Measurements from ENCODE around the gene SORCS2.

Gene SORCS2

DNA sequence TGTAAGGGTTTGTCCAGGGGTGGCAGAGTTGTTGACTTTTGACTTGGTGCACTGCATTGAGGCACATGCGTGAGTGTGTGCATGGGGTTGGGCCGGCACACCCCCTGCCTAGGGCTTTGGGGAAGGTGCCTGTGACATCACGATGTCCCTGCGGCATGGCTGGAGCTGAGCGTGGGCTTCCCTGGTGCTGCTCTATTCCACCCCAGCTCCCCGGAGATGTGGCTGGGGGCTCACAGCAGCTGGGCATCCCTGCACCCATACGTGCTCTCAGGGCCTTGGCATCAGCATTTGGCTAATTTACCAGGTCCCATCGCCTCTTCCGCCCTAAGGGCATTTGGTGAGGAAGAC, 236.7 kb downstream of the SORCS2 start:
- DNase-seq (ENCODE audit: low spot score): no peak

DNA sequence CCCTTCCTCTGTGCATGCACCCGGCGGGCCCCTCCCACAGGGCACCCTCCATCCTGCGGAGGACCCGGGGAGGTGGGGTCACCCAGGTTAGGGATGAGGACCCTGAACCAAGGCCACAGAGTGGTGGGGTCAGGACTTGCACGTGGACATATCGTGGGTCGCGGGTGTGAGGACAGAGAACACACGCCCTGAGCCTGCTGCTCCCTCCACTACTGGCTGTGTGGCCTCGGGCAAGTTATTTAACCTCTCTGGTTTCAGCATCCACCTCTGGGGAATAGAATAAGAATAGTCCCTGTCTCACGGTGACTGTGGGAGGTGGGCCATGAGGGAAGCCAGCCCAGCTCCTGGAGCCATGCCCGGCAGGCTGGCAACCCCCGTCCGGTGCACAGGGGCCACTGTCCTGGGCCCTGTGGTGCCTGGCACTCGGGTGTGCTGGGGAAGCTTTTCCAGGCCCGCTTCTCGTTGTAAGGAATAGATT, 237.3 kb downstream of the SORCS2 start:
- no peak for DNase-seq (ENCODE audit: low spot score)

DNA sequence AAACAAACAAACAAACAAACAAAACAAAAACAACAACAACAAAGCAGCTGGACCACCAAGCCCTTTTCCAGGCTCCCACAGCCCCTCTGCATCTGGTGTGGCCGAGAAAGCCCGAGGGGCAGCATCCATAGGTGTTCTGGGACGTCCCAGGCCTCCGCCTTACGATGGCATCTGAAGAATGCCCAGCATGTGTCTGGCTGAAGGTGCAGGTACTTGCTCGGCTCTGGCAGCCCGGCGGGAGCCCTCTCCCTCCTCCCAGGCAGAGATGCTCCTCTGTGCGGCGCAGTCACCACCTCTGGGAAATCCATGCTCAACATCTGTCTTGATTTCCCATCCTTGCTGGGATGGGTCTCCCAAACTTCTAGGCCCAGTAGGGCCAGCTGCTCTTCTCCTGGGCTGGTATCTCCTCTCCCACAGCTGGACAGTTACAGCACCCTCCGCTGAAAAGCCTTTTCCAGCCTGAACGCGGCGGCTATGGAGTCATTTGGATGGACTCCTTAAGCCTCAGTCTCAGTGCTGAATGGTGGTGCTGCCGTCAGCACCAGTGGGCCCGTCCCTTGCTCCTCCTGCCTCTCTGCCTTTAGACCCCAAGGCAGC, 238.1 kb downstream of the SORCS2 start:
- DNase-seq (ENCODE audit: low spot score): peak; percentile 20

DNA sequence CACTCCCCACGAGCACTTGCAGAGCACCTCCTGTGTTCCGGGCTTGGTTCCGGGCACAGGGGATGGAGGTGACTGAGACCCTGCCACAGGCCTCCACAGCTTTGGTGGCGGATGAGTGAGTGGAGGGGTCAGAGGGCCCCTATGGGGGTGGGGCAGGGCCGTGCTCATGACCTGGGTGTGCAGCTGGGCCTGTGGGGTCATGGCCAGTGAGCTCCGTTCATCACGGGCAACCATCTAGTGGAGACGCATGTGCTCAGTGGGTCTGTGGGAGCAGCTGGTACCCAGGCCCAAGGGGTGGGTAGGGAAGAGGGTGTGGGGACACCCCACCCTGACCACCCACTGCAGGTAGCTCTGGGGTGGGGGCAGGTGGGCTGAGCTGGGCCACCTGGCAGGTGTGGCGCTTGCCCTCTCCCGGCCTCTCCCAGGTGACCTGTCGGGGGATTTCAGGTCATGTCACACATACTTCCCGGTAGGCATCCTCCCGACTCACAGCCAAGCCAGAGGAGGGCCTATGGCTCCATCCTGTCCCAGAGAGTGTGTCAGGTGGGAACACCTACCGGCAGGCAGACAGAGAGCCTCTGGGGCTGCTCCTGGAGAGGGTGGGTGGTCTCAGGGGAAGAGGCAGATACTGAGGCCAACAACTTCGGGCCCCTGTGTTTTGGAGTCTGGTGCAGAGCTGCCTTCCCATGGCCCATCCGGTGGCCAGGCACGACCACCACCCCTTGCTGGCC, 238.8 kb downstream of the SORCS2 start:
- no peak for DNase-seq (ENCODE audit: low spot score)

DNA sequence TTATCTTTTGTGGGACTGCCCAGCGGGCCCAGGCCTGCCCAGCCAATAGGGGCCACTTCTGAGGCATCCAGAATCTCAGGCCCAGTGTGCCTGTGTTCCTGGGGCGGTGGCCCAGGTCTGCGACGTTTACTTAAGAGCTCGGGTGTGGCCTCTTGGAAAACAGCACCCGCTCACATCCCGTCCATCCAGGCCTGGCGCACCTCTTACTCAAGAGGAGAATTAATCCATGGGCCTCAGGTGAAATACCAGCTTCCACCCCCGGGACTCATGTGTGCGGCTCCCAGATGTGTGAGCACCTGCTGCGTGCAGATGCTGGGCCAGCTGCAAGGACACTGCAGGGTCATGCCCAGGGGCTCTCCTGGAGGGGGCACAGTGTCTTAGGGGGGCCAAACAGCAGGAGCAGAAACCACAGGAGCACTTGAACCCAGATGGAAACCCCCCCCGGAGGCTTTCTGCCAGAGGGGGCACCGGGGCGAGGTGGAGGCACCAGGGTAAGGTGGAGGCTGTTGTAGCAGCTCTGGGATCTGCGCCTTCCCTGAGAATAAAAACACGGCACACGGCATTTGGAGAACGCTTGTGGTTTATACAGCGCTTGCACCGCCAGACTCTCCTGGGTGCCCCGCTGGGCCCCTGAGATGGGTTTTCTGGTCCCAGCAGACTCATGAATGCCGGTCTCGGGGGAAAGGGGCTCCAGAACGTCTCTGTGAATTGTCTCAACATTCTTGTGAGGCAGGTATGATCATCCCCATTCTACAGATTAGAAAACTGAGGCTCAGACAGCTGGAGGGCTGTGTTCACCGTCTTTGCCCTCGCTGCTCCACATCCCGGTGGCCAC, 239.6 kb downstream of the SORCS2 start:
- DNase-seq (ENCODE audit: low spot score): no peak

DNA sequence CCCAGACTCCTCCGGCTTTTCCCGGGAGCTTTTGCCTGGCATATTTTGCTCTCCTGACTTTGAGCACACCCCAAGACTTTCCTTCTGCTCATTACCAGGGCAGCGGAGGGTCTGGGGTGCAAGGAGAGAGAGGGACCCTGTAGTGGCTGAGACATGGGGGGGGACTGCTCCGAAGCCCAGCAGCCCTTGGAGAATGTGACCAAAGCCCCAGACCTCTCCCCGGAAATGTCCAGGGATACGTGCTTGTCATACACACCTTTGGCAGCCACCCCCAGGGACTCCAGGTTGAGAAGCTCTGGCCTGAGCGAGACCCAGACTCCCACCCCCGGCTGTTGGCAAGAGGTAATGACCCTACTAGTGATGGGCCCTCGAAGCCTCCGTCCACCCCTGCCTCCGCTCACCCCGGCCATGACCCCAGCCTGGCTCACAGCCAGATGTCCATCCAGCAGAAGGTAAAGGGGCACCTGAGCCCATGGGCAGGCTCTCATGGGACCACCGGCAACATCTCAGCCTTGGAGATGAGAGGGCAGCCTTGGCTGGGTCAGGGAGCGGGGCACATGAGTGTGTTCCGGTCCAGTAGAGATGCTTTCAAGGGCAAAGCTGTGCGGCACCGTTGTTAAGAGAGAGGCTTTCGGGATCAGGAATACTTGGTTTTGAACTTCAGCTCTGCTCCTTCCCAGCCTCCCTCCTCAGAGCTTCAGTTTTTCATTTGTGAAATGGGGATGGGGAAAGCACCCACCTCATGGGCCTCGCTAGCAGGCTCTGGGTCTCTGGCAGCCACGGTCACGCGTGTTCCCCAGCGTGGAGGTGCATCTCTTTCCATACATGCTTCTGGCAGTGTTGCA, 240.4 kb downstream of the SORCS2 start:
- DNase-seq (ENCODE audit: low spot score): no peak

DNA sequence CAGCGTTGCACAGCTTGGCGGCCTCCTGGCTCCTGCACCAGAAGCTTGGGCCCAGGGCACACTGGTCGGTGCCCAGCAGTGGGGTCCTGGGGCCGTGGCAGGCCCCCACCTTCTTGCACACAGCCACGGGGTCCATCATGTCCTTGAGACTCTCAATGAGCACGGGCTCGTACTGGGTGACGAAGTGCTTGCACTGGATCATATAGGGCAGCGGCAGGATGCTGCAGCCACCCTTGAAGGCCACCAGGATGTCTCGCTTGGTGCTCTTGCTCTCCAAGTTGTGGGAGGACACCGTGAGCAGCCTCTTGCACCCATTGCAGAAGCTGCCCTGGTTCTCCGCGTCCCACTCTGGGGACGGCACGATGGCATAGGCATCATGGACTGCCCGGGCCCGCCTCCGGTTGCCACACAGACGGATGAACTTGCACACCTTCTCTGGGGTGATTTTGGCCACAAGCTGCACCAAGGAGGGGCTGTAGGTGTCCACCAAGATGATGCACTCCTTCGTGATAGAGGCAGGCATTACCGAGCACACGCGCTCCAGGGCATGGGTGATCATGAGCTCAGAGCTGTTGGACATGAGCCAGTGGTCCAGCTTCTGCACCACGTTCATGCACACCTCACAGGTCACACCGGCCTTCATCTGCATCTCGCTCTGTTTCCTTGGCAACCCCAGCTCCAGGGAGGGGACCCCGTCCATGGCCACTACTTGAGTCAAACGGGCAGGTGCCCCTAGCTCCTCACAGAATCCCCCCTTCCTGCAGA, 241.2 kb downstream of the SORCS2 start:
- DNase-seq (ENCODE audit: low spot score): no peak

DNA sequence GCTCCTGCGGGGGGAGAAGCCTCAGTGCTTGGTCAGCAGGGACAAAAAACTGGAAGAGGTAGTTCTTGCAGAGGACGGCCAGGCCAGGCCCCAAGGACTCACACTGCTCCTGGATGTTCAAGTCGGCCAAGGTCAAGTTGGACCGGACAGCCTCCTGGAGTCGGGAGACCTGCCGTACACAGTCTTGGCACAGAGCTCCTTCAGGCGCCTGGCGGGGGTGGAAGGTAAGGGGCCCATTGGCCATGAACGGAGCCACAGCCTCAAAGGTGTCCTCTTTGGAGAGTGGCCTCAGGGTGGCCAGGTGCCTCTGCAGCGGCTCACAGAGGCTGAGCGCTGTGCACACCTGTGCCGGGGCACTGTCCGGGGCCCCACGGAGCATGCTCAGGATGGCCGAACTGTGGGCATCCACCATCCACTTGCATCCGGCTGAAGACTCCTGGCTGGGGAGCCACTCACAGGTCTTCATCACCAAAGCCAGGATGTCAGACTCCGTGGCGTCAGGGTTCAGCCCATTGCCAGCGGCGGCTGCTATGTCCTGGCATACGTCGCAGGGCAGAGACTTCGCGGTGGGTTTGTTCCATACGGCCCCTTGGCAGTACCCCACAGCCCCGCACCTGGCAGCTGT, 241.9 kb downstream of the SORCS2 start:
- DNase-seq (ENCODE audit: low spot score): no peak

DNA sequence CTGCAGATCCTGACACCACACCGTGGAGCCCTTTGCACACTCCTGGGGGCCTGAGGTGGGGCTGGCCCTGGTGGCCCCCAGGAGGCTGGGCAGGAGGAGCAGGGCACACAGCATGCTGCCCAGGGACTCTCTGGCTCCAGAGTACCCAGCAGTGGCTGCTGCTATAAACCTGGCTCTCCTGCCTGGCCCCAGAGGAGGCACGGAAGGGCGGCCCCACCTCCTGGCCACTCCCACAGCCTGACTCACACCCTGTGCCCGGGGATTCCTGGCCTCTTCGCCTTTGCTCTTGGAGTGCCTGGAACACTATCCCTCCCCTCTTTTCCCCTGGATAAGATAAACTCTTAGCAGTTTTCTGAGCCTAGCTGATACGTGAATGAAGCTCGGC, 242.4 kb downstream of the SORCS2 start, which contains the start of gene PSAPL1:
Gene PSAPL1 (minus strand): TSS at position 165 of the 385 bp plus-strand sequence. CDS start 51 bp downstream, at position 114.
- peak; percentile 62 for DNase-seq (ENCODE audit: low spot score)

DNA sequence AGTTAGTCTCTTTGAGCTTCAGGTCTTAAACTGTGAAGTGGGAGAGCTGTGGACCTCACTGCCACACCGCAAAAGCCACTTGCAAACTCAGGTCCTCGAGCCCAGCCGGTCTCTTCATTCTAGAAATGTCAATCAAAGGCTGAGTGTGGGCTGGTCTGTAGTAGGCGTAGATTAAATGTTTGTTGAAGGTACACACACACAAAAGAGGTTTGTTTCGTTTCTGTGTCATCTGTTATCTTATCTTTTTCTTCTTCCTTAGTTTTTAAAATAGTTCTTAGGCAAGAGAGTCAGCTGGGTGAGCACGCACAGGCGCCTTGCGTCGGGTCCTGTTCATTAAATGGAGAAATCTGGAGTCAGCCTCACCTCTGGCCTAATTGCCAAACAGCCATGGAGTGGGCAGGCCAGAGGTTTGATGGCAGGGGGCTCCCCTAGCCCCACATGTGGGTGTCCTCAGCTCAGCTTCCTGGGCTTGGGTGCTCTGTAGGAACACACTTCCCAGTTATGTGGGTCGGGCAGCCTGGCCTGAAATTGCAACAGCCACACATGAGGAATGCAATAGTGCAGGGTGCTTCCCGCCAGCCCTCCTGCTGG, 243.2 kb downstream of the SORCS2 start:
- no peak for DNase-seq (ENCODE audit: low spot score)

DNA sequence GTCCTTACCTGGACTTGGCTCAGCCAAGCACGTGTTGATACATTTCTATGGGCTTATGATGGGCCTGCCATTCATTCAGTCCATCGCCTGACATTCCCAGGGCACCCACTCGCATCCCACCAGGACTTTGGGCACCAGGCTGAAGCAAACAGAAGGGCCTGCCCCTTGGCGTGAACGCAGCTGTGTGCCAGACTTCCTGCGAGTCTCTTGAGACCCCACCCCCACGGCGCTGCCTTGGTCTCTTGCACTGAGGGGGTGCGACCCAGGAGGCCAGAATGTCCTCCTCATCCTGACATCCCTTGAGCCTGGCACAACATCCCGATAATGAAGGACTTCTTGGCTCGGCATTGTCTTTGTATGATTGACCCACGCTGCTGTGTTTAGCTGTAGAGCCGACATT, 243.9 kb downstream of the SORCS2 start:
- no peak for DNase-seq (ENCODE audit: low spot score)

DNA sequence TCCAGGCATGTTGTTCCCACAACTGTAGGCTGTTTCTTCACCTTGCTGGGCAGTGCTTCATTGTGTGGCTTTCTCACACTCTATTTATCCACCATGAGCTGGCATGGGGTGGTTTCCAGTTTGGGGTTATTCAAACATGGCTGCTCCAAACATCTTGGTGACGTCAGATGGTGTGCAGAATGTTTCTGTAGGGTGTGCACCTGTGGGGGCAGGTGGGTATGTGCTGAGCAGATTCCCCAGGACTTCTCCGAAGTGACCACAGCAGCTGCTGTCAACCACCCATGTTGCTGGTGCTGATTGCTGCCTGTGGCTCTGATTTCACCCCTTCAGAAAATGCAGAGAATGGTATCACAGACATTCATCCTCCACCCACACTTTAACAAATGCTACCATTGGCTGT, 247.4 kb downstream of the SORCS2 start:
- DNase-seq (ENCODE audit: low spot score): no peak

DNA sequence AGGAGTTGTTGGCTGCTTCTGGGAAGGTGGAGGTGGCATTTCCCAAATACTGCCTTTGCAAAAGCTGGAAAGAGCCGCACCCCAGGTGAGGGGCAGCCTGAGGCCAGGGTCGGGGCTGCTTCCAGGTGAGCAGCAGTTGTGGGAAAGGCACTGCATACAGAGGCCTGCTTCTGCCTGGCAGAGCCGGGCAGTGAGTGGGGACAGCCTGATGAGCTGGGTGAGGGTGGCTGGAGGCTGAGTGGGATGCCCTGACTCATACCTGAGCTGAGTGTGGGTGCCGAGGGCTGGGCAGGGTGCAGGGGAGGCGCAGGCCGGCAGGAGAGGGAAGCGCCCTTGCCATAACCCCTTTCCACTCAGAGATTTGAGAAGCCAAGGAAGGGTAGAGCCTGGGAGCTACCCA, 248.9 kb downstream of the SORCS2 start:
- no peak for DNase-seq (ENCODE audit: low spot score)

DNA sequence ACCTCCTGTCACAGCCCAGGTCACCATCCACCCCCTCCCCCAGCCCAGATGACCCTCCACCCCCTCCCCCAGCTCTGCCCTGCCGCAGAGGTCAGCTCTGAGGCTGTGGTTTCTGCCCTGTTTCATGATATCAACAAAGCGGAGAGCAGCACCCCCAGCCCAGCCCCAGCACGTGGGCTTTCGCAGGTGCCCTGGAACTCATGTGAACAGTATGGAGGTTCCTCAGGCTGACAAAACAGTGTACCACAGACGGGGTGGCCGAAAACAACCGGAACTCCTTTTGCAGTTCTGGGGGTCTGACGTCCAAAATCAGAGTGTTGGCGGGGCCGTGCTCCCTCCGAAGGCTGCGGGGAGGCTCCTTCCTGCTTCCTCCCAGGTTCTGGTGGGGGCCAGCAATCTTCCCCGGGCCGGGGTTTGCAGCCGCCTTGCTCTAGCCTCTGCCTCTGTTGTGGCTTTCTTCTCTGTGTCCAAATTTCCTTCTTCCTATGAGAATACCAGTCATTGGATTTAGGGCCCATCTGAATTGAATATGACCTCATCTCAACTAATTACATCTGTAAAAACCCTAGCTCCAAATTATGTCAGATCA, 250.3 kb downstream of the SORCS2 start:
- no peak for DNase-seq (ENCODE audit: low spot score)

DNA sequence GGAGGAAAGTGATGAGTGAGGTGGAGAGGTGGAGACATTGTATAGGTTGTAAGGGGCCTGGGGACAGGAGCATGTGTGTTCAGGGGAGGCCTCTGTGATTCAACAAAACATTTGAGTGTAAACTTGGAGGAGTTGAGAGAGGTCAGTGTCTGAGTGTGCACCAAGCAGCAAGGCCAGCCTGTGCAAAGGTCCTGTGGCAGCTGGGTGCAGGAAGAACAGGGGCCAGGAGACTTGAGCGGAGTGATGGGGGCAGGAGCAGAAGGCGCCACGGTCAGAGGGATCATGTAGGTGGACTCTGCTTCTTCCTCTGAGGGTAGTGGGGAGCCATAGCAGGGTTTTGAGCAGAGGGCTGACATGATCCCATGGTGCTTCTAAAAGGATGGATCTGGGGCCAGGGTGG, 252.0 kb downstream of the SORCS2 start:
- DNase-seq (ENCODE audit: low spot score): no peak

DNA sequence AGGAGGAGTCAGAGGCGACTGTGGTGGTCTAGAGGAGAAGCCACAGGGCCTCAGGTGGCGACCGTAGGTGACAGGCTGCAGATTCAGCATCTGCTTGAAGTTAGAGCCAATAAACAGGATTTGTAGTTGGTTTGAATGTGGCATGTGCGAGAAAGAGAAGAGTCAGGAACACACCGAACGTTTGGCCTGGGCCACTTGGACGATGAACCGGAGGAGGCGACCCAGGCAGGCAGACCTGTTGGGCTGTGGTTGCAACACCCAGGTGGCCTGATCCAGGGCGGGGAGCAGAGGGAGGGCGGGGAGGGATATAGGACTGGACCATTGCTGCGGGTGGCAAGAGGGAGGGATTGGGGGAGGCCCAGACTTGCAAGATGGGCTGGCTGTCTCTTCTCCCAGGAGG, 252.4 kb downstream of the SORCS2 start:
- no peak for DNase-seq (ENCODE audit: low spot score)

DNA sequence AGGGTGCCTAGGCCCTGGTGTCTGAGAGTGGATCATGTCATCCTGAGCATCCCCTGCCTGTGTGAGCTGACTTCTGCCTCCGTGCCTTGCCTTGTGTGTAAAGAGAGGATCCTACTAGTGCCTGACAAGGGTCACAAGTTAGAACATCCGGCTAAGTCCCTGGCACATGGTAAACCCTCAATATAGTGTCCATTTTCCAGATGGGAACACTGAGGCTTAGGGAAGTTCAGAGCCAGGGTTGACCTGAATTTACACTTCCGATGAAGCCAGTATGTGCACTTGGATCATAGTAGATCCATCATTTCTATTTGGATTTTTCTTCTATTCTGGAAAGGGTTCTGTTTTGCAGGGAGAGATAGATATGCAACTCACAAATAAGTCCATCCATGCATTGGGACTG, 254.9 kb downstream of the SORCS2 start:
- no peak for DNase-seq (ENCODE audit: low spot score)

DNA sequence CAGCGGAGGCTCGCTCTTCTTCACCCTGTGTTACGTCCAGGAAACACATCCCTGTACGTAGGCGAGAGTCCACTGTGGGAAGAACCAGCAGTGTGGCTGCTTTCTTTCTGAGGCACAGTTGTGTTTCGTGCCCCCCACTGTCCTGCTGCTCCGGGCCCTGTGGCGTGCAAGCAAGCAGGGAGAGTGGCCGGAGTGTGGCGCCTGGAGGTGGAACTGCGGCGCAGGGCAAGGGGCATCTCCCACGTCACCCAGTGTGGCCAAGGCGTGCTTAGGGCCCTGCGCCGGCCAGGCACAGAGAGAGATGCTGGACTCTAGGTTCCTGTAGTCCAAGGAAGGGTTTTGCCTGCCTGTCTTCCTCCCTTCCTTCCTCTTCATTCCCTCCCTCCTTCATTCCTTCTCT, 255.7 kb downstream of the SORCS2 start:
- DNase-seq (ENCODE audit: low spot score): no peak

DNA sequence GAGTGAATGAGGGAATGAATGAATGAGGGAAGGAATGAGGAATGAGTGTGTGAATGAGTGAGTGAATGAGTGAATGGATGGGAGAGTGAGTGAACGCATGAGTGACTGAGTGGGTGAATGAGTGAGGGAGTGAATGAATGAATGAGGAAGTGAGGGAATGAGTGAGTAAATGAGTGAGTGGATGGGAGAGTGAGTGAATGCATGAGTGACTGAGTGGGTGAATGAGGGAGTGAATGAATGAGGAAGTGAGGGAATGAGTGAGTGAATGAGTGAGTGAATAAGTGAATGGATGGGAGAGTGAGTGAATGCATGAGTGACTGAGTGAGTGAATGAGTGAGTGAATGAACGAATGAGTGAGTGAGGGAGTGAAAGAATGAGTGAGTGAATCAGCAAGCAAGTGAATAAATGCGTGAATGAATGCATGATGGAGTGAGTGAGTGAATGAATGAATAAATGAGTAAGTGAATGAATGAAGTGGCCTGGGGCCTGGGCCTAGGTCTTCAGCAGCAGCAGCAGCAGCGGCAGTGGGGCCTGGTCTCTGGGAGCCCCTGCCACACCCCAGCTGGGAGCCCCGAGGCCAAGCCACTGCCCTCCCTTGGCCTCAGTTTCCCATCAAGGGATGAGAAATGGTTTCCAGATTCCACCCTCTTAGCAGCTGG, 258.6 kb downstream of the SORCS2 start:
- no peak for DNase-seq (ENCODE audit: low spot score)

DNA sequence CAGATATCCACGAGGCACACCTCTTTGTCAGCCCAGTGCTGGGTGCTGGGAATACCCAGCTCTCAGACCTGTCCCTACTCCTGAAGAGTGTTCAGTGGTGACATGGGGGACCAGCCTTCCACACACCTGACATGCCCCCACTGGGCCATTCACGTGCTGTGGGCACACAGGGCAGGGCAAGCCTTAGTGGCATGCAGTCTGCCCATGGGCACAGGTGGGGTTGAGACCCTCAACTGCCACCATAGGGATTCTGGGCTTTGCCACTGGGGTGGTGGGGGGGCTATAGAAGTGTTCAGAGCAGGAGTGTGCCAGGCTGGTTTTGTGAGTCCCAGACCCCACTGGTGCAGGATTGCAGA, 259.1 kb downstream of the SORCS2 start:
- DNase-seq (ENCODE audit: low spot score): no peak

All from kidney tubule cell (primary cell).